MM.1S (cell line): Measurements from ENCODE around the gene CMTR2.

Experiments used
- DNase-seq: peaks from one replicate; pipeline ENCODE4 v3.0.0-alpha.2; 2015
- H2AFZ ChIP-seq: fragments of 300-600 bp; sonication (generic); 2 replicates; pipeline ENCODE4 v1.6.0; 2016; ENCODE audit warnings: antibody characterized with exemption, low read length
- H3F3A ChIP-seq: fragments of 300-600 bp; sonication (generic); 2 replicates; pipeline ENCODE4 v1.6.1; 2016; ENCODE audit warnings: mild to moderate bottlenecking, antibody characterized with exemption, low read length, moderate library complexity, mixed read lengths; ENCODE audit not compliant: insufficient read depth
- H3K27ac ChIP-seq: fragments of 300-600 bp; sonication (generic); 2 replicates; pipeline ENCODE4 v1.5.1; 2016; ENCODE audit warnings: mild to moderate bottlenecking, low read length
- H3K27me3 ChIP-seq: fragments of 300-600 bp; sonication (generic); replicated peaks from 2 replicates; pipeline ENCODE4 v1.6.0; 2016; ENCODE audit warnings: low read length; ENCODE audit not compliant: insufficient read depth
- H3K36me3 ChIP-seq: fragments of 300-600 bp; sonication (generic); replicated peaks from 2 replicates; pipeline ENCODE4 v1.6.1; 2016; ENCODE audit warnings: mild to moderate bottlenecking, low read length, mixed read lengths; ENCODE audit not compliant: insufficient read depth
- H3K4me1 ChIP-seq: fragments of 300-600 bp; sonication (generic); 2 replicates; pipeline ENCODE4 v1.6.1; 2016; ENCODE audit warnings: low read length, mixed read lengths
- H3K4me2 ChIP-seq: fragments of 300-600 bp; sonication (generic); 2 replicates; pipeline ENCODE4 v1.6.0; 2016; ENCODE audit warnings: low read depth, low read length
- H3K4me3 ChIP-seq: fragments of 300-600 bp; sonication (generic); 2 replicates; pipeline ENCODE4 v1.5.1; 2016; ENCODE audit warnings: low read length, mixed read lengths
- H3K79me2 ChIP-seq: fragments of 300-600 bp; sonication (generic); 2 replicates; pipeline ENCODE4 v1.6.1; 2016; ENCODE audit warnings: mixed run types, low read length, mixed read lengths
- H3K9ac ChIP-seq: fragments of 300-600 bp; sonication (generic); 2 replicates; pipeline ENCODE4 v1.6.1; 2016; ENCODE audit warnings: low read length, mixed read lengths
- H3K9me2 ChIP-seq: fragments of 300-600 bp; sonication (generic); replicated peaks from 2 replicates; pipeline ENCODE4 v1.6.1; 2016; ENCODE audit warnings: mild to moderate bottlenecking, low read length, mixed read lengths; ENCODE audit not compliant: insufficient read depth
- H3K9me3 ChIP-seq: fragments of 300-600 bp; sonication (generic); replicated peaks from 2 replicates; pipeline ENCODE4 v1.6.1; 2016; ENCODE audit warnings: mild to moderate bottlenecking, low read length, mixed read lengths; ENCODE audit not compliant: insufficient read depth
- H4K20me1 ChIP-seq: fragments of 300-600 bp; sonication (generic); 2 replicates; pipeline ENCODE4 v1.6.1; 2016; ENCODE audit warnings: mild to moderate bottlenecking, low read length, moderate library complexity, mixed read lengths; ENCODE audit not compliant: insufficient read depth
- EZH2 ChIP-seq: fragments of 300-600 bp; sonication (generic); optimal IDR thresholded peaks from 2 replicates; pipeline ENCODE3; 2017; ENCODE audit warnings: low read depth, mild to moderate bottlenecking, antibody characterized with exemption, low read length, mixed read lengths
- EZH2phosphoT487 ChIP-seq: fragments of 300-600 bp; sonication (generic); IDR thresholded peaks from 2 replicates; pipeline ENCODE4 v1.6.1; 2018; ENCODE audit warnings: antibody characterized with exemption, low read length
- TF ChIP-seq, protein P1 (sequence below): fragments of 300-600 bp; sonication (generic); IDR thresholded peaks from 2 replicates; pipeline ENCODE4 v1.5.1; 2016; ENCODE audit warnings: antibody characterized with exemption, low read length, mixed read lengths

The CMTR2 gene

DNA sequence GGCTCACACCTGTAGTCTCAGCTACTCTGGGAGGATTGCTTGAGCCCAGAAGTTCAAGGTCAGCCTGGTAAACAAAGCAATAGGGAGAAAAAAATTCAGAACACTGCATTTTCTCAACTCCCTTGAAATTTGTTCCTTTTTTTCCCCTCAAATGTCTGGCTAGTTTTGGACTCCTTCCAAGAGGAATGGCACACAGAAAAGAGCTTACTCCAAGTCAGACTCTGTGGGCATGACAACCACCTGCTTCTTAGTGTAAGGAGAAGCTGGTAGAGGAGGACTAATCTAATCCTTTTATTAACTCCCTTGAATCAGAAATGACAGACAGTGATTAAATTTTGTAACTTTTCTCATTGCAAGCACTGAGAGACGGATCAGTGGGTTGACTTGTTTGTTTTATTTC lies 30.8 kb downstream of the CMTR2 start:
- Histone ChIP-seq H3K9me2 (no peaks in the 10 kb centered on the region), H3K27me3 (no peaks in the 10 kb centered on the region), H3K9ac (no peak overlapping the region), H3K36me3 (no peaks in the 10 kb centered on the region), H3K4me2 (no peak overlapping the region), H4K20me1 (no peaks in the 10 kb centered on the region), H3K79me2 (no peaks in the 10 kb centered on the region), H3K9me3 (no peaks in the 10 kb centered on the region), H3K4me3 (no peak overlapping the region), H3K27ac (no peak overlapping the region), H2AFZ (no peak overlapping the region), H3F3A (no peaks in the 10 kb centered on the region), H3K4me1 (no peaks in the 10 kb centered on the region)
- no peak for TF ChIP-seq EZH2
- TF ChIP-seq, protein P1, sequence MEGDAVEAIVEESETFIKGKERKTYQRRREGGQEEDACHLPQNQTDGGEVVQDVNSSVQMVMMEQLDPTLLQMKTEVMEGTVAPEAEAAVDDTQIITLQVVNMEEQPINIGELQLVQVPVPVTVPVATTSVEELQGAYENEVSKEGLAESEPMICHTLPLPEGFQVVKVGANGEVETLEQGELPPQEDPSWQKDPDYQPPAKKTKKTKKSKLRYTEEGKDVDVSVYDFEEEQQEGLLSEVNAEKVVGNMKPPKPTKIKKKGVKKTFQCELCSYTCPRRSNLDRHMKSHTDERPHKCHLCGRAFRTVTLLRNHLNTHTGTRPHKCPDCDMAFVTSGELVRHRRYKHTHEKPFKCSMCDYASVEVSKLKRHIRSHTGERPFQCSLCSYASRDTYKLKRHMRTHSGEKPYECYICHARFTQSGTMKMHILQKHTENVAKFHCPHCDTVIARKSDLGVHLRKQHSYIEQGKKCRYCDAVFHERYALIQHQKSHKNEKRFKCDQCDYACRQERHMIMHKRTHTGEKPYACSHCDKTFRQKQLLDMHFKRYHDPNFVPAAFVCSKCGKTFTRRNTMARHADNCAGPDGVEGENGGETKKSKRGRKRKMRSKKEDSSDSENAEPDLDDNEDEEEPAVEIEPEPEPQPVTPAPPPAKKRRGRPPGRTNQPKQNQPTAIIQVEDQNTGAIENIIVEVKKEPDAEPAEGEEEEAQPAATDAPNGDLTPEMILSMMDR, result no peak
- TF ChIP-seq EZH2phosphoT487, result no peak
- DNase-seq, result no peak

DNA sequence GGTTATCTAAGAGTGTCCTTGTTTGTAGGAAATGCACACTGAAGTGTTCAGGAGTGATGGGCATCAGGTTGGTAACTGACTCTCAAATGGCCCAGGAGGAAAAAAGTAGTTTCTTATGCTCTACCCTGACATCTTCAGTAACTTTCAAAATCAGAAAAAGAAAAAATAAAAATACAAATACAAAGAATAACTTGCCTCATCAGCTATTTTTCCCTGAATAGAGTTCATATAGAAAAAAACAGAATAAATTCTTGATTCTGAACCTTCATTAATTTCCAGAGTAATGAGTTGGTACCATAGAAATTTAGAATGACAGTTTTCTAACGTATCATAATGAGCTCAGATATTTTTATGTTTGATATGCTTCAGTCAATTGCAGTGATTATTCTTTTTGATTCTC lies 31.4 kb downstream of the CMTR2 start:
- Histone ChIP-seq H3K27me3 (no peaks in the 10 kb centered on the region), H3K9ac (no peak overlapping the region), H3K79me2 (no peaks in the 10 kb centered on the region), H3F3A (no peaks in the 10 kb centered on the region), H3K36me3 (no peaks in the 10 kb centered on the region), H4K20me1 (no peaks in the 10 kb centered on the region), H3K4me3 (no peak overlapping the region), H3K4me1 (no peaks in the 10 kb centered on the region), H3K27ac (no peak overlapping the region), H3K9me2 (no peaks in the 10 kb centered on the region), H3K9me3 (no peaks in the 10 kb centered on the region), H3K4me2 (no peak overlapping the region), H2AFZ (no peak overlapping the region)
- DNase-seq, result no peak
- TF ChIP-seq EZH2 (no peak), EZH2phosphoT487 (no peak)
- TF ChIP-seq, protein P1, result no peak

DNA sequence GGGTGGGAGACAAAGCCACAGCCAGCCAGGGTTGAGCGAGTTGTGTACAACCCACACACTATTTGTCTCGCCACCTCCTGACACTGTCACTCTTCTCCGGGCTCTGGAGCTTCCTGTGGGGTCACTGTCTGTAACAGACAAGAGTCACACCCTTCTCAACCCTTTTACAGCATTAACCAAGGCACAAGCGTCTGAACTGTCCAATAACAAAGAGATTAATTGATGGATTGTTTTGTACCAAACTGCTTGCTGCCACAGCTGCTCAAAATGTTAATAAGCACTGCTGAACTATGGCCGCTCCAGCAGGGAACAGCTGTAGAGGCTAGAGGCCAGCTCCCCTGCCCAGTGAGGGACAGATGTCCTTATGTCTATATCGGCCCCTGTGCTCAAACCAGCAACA lies 33.5 kb downstream of the CMTR2 start:
- Histone ChIP-seq H3K27me3 (no peaks in the 10 kb centered on the region), H4K20me1 (no peaks in the 10 kb centered on the region), H3K4me1 (no peaks in the 10 kb centered on the region), H3K79me2 (no peaks in the 10 kb centered on the region), H3K36me3 (no peaks in the 10 kb centered on the region), H3F3A (no peaks in the 10 kb centered on the region), H3K9ac (no peak overlapping the region), H2AFZ (no peak overlapping the region), H3K9me2 (no peaks in the 10 kb centered on the region), H3K9me3 (no peaks in the 10 kb centered on the region), H3K4me3 (no peak overlapping the region), H3K4me2 (no peak overlapping the region), H3K27ac (no peak overlapping the region)
- TF ChIP-seq, protein P1, result no peak
- TF ChIP-seq EZH2phosphoT487 (no peak), EZH2 (no peak)
- no peak for DNase-seq
